HTERT RPE-1 (cell line): ENCODE data around the gene VGLL2.

ENCODE experiments used
- in situ Hi-C: fragments of 300-500 bp; cut with MboI; formaldehyde crosslinking; loops from 4 replicates; pipeline ENCODE4 v1.14.3; 2020; ENCODE audit warnings: low sequenced_read_pairs

The VGLL2 gene

DNA sequence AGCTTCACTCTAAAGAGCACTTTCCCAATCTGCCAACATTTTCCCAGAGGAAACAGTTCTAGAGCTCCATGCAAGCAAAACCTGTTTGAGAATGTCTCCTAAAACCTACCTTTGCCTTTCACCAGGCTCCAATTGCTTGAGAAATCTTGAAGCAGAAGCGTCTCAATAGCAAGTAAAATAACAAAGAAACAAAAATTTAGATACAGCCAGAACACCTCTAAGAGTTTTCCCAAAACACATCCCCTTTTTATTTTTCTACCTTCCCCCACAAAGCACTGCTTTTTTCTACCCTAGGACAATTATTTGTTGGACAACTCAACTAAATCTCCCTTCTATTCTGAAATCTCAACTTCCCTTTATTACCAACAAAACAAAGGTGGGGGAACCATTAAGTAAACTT is 3.6 kb downstream of the VGLL2 start:
- in situ Hi-C loops, result no loop called here

DNA sequence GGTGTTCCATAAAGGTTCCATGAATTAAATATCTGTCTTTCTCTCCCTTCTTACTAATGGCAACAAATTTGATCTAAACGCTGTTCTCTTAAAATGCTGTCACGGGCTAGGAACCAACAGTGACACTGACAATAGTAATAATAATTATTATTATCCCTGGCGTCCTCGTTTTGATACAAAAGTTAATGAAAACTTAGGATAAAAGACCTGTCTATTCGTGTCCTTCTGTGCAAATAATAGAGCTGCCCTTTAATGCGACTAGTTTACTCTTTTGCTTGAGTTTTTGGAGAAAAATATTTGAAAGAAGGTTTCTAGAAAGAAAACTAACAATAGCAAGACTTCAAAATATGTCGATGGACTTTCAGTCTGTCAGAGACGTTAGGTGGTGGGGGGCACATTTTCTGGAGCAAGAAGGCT is 4.3 kb downstream of the VGLL2 start:
- in situ Hi-C loops, result no loop called here

DNA sequence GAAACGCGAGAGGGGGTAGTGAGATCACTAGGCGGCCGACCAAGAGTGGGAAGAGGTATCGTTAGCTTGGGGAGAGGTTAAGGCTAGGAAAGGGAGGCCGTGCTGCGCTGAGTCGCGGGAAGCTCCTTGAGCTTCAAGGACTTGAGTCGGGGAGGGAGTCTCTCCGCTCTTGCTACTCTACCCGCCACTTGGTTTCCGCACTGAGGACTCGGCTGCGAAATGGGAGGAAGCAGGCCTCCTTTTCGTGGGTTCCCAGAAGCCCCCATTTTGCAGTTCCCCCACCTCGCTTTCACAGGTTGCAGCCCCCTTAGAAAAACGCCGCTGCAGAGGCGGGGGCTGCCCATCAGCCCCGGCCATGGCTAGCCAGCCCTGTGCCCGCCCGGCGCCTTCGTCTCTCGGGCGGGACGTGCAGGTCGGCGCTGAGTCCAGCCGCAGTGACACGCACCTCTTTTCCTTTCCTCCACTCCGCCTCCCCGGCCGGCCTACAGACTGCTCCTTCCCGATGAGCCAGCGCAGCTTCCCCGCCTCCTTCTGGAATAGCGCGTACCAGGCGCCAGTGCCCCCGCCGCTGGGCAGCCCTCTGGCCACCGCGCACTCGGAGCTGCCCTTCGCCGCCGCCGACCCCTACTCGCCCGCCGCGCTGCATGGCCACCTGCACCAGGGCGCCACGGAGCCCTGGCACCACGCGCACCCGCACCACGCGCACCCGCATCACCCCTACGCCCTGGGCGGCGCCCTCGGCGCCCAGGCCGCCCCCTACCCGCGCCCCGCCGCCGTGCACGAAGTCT is 4.9 kb downstream of the VGLL2 start:
- in situ Hi-C loops, result no loop called here

DNA sequence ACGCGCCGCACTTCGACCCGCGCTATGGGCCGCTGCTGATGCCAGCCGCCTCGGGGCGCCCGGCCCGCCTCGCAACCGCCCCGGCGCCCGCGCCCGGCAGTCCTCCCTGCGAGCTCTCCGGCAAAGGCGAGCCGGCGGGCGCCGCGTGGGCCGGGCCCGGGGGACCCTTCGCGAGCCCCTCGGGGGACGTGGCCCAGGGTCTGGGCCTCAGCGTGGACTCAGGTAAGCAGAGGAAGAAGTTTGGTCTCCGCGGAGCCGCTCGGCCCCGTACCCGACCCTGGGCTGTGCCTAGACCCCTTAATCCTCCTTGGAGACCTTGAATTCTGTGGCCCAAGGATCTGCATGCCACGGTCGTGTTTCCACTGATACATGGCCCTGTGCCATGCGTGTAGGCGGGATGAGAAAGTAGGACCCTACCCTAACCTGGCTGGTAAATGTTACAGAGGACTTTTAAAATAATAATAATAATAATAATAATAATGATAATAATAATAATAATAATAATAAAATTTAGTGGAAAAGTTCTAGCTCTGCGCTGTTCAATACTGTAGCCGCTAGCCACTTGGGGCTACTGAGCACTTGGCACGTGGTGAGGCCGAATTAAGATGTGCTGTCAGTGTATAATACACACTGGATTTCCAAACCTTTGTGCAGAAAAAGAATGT is 5.6 kb downstream of the VGLL2 start:
- in situ Hi-C loops, result no loop called here

DNA sequence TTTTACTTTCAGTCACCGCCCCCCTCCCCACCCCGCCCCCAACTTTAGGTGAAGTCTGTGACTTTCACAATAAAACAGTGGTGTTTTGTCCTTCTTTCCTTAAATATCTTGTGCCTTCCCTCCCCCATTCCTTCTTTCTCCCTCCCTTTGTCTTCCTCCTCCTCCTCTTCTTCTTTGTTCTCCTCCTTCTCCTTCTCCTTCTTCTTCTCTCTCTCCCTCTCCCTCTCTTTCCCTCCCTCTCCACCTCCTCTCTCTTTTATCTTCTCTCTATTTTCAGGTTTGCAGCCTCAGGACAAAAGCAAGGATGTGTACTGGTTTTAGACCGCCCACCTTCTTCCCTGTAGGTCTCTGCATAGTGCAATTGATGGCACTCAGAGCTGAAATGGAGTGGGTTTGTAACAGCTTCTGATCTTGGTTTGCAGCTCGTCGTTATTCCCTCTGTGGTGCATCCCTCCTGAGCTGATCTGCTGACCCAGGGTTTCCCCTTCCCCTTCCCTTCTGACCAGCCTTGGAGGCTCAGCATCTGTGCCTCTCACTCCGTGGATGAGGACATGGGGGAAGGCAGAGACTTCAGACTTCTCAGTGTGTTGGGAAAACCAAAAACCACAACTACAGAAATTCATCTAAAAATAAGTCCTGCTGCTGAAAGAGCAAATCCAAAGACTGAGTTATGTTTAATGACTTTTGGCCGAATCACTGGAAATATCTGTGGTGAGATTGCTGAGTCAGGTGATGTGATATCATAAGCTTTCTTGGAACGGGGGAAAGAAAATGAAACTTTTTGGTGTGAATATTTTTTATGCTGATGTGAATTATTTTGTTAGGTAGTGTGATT is 6.9 kb downstream of the VGLL2 start:
- in situ Hi-C loops, result no loop called here

DNA sequence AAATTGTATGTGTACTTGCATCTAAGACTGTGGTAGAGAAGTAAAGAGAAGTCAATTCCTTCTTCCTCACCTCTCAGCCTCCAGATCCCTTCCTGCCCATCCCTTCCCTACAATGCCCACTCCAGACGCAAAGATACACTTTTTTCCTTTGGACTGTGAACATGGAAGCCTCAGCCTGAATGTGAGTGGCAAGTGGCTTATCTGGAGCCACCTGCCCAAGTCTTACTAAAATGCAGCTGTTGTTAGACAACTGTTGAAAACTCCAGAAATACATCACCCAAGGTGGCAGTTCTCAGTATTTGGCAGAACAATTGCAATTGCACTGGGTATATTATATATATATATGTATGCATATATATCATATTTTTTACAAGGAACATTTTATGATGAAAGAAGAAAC is 7.5 kb downstream of the VGLL2 start:
- in situ Hi-C loops, result no loop called here

DNA sequence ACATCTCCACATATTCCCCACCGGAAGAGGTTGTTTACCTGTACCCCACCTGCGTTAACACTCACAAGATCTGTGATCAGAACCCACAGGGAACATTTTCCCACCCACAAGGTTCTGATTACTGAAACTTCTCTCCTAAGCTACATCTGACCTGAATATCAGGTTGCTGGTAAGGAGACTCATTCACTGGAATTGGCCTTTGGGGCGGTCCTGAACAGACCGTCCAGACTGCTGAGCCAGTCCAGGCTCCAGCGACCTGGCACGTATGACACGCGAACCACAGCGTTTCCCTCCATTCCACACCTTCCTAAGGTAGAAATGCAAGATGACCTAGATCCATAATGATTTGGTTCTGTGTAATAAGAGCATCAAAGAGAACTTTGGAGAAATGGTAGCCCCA is 9.8 kb downstream of the VGLL2 start:
- in situ Hi-C loops, result no loop called here

DNA sequence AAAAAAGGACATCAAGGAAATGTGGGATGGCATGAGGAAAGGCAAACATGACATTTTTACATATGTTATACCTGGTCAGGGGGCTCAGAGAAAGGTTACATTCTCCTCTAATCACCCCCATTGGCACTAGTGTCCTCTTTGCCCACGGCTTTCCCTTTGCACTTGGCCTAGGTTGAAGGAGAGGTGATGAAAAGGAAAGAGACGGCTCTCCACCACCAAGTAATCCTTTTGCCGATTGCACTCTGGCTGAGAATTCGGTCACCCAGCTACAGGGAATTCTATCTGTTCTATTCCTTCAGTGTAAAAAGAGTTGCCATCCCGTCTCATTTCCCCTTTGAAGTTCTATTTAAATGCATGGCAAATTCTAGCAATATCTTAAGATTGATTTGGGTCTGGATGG is 10.4 kb downstream of the VGLL2 start:
- in situ Hi-C loops, result no loop called here

DNA sequence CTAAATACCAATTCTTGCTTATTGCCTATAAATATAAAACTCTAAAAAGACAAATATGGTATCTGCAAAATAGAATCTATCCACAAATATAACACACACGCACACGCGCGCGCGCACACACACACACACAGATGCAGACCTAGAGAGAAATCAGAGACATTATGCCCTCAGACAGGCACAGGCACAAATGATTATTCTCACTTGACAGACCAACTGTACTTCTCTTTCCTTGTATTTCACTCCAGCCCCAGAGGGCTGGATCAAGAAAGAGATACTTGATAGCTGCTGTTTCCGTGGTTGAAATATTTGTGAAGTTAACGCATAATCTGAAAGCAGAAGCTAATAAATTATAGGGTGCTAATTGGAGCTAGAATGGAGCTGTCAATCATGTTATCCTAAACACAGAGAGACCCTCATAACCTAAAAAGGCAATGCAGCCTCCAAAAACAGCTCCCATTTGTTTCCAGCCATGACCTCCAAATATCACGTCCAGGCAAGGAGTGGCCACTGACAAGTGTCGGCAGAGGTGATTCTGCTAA is 11.5 kb downstream of the VGLL2 start:
- in situ Hi-C loops, result no loop called here

DNA sequence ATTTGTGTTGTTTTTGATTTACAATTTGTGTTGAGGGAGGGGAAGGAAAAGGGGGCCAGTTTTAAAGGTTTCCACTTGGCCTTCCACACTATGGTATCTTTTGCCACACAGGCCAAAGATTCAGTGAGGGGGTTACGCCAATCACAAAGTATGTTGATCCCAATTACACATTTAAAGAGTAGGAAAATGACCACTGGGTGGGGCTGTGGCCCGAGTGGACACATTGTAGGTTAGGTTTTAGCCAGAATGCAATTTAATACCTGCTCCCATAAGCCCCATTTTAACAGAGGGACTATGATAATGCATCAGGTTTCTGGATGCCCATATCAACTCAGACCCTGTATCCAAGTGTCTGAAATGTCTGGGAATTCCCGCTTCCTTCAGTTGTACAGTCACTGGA is 15.6 kb downstream of the VGLL2 start:
- in situ Hi-C loops, result no loop called here

DNA sequence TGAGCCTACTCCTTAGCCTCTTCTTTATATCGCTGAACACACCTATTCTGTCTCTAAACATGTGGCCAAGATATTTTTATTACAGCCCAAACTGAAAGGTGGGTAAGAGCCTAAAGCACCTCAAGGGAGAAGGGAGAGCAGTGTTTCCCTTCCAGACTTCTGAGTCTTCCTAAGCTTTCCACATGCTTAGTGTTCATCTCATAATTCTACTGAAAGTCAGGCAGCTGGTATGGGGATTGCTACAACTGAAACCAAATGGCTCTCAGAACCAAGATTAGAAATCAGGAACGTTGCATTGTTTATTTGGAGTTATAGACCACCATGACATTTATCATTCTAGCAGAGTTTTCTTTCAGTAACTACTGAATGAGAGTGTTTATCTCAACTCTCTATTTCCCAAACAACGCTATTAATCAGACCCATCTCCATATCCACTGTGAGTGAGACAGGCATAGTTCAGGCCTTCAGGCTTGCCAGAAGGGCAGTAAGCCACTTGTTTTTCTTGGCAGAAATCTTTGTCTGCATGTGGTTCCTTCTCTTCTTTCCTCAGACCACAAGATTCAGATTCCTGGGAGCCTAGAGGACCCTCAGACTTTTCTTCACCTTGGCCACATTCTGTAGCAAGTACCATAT is 22.8 kb downstream of the VGLL2 start:
- in situ Hi-C loops, result no loop called here

DNA sequence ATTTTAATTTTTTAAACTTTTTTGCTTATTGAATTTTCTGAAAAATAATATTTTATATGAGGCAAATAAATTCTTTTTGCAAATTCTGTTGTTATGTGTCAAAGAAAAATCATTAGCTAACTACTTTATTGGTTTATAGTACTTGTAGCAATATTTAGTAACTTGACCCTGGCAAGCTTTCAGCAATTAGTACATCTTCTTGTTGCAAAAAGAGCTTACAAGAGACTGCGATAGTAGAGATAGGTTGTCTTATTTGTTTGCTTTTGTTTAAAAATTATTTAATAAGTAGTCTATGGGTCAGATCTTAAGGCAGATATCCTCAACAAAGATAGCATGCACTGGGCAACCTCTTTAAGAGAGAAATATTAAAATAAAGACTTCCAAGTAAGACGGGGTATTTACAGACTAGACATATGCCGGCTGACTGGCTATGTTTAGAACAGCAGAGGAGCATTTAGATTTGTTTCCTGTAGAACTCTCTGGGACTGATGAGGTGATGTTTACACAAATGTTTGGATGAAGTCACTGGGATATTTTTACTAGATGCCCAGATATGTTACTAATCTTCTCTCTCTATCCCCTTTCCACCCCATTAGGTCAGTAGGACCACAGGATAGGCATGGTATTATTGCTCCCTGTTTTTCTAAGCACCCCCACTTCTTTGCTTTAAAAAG is 25.0 kb downstream of the VGLL2 start:
- in situ Hi-C loops, result no loop called here

DNA sequence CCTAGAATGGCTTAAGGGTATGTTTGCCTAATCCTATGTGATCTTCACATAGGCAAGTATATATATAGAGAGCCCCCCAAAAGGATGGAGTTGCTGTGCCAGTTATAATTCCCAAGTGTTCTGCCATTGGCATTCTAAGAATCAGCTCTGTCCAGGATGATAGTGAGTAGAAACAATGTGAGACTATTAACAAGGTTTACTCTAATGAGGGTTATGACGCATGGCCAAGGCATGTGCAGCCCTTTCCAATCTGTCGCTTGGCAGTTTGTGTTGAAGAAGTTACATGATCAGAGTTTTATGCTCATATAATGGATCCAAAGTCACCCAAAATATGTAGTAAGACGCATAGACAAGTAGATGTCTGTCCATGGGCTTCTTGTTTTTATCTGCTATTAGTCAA is 33.6 kb downstream of the VGLL2 start:
- in situ Hi-C loops, result no loop called here

DNA sequence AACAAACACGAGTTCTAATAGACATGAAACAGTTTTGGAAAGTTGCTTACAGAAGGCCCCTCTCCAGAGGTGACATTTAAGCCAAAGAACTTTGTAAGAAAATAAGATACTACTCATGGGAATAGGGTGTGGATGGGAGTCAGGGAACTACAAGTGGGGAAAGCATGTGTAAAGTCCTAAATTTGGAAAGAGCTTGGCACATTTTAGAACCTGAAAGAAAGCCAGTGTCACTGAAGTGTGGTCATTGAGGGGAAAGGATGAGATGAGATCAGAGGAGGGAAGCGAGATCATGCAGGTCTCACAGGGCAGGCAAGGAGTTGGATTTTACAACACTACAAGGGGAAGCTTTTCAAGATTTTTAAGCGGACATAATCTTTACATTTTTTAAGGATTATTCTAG is 38.0 kb downstream of the VGLL2 start:
- in situ Hi-C loops, result no loop called here

DNA sequence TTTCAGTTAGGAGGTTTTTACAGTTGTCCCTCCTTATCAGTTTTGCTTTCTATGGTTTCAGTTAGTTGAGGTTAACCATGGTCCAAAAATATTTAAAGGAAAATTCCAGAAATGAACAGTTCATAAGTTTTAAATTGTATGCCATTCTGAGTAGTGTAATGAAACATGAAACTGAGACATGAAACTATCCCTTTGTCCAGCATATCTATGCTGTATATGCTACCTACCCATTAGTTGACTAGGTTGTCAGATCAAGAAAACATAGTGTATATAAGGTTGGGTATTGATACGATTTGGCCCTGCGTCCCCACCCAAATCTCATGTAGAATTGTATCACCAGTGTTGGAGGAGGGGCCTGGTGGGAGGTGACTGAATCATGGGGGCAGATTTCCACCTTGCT is 39.1 kb downstream of the VGLL2 start:
- in situ Hi-C loops, result no loop called here

DNA sequence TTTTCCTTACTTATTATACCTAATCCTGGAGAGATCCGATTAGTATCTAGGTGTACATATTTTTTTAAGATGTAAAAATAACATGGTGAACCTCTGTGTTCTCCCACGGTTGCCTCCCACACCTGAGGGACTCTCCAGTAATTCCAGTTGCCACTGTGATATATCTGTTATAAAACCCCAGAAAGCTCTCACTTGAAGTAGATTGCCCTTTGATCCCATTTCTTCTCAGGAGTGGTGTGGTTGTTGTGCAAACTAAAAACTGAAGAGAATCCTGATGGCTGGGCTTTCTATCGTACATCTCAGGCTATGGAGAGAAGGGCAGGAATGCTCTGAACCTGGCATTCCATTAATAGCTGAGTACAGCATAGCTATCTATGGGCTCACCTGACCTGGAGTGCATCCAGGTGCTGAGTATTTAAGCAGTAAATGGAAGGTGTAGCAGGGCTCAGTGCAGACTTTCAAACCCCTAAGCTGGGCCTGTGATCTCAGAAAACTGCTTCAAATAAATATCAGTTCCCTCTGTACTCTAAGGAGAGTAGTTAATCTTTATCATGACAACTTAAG is 41.0 kb downstream of the VGLL2 start:
- in situ Hi-C loops, result no loop called here

DNA sequence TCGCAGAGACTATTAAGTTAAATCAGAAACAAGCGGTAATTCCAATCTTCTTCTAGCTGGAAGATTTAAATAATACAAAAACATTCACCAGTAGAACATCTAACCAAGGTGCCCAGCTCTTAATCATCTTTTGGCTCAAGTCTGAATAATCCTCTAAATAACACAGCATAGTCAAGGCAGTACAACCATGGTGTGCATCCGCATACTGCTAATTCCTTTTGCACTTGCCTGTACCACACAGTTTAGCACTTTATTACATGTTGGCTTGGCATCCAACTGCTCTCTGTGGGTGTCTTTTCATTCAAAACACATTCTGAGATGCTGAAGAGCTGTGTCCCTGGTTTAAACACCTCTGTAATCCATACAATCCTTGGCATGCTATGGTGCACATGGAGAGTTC is 42.3 kb downstream of the VGLL2 start:
- in situ Hi-C loops, result no loop called here

DNA sequence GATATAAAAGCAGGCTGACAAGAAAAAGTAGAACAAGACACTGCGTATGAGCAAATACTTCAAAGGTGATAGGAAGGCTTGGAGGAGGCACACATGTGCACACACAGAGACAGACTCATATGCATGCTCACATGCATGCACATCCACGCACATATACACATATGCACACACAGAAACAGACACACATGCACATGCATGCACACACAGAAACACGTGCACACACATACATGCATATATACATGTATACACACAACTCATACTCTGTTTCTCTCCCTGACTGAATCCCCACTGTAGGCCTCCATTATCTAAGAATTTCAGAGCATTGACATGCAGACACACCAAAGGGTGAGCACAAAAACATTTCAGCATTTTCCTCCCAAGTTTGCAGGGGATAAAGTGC is 43.7 kb downstream of the VGLL2 start:
- in situ Hi-C loops, result no loop called here

DNA sequence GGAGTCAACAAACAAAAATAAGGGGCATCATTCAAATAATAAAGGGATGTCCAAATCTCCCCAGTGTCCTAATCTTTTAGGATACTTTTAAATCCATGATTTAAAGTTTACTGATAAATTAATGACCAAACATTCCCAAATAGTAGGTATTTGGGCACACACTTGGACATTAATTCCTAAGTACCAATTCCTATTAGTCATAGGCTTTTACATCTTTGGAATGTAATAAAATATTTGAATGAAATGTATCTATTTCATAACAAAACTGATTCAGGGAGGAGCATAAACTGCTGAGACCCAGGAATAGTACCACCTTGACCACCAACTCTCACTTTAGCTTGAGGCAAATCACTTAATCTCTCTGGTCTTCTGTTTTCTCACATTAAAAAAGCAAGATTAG is 44.3 kb downstream of the VGLL2 start:
- in situ Hi-C loops, result no loop called here

DNA sequence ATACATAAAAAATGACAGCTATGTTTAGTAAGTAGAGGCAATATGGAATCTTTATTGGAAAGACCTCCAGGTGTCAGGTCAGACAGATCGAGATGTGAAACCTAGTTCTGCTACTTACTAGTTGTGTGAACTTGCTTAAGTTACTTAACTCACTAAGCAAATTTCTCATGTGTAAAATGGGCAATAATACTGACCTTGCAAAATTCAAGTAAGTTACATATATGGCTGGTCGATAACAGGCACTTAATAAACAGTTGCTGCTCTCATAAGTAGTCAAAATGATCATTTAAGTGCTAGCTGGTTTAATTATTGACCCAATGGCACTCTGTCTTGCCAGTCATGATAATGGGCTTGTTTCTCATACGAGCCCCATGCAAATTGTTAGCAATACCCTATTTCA is 46.0 kb downstream of the VGLL2 start:
- in situ Hi-C loops, result no loop called here
